Measurements from ENCODE around the gene NRCAM.

GRCh38 chr7:108358553-108358952 lies 97.7 kb downstream of the NRCAM start:
- TF ChIP-seq CTCF (IDR thresholded peaks at IDR 0.05) = no peak
- no peak for TF ChIP-seq POLR2A (IDR thresholded peaks at IDR 0.05)
